GM19324 (cell line): ENCODE data around the gene DNAJC3.
"Not testable (repeated sequence)": the region's sequence is repeated elsewhere in the genome, so short reads cannot be mapped to it uniquely, and the experiment has no call there.

Experiments
- ATAC-seq: cut with Tn5 transposase; IDR thresholded peaks from one replicate; pipeline ENCODE4 v1.9.1; 2021; ENCODE audit warnings: mild to moderate bottlenecking, moderate library complexity; ENCODE audit not compliant: unreplicated experiment, low FRiP score

Gene DNAJC3

GRCh38 chr13:95713651-95714050 lies 36.7 kb downstream of the DNAJC3 start:
- ATAC-seq, result no peak

- no peak for ATAC-seq
These were observed 37.3 kb downstream of the DNAJC3 start for GRCh38 chr13:95714142-95714832.

- ATAC-seq, result no peak
These were observed 39.3 kb downstream of the DNAJC3 start for GRCh38 chr13:95716231-95716630.

- ATAC-seq, result no peak
These were observed 45.3 kb downstream of the DNAJC3 start for GRCh38 chr13:95722241-95722640.

GRCh38 chr13:95723438-95723837 lies 46.5 kb downstream of the DNAJC3 start:
- no peak for ATAC-seq

GRCh38 chr13:95724252-95724651 lies 47.3 kb downstream of the DNAJC3 start:
- no peak for ATAC-seq

- ATAC-seq, result no peak
These were observed 49.9 kb downstream of the DNAJC3 start for GRCh38 chr13:95726876-95727275.

- ATAC-seq, result no peak
These were observed 52.0 kb downstream of the DNAJC3 start for GRCh38 chr13:95728957-95729356.

GRCh38 chr13:95734124-95734523 lies 57.2 kb downstream of the DNAJC3 start:
- no peak for ATAC-seq

- not testable (repeated sequence) for ATAC-seq
These were observed 63.4 kb downstream of the DNAJC3 start for GRCh38 chr13:95740071-95740978.

GRCh38 chr13:95740979-95741320 lies 64.0 kb downstream of the DNAJC3 start:
- no peak for ATAC-seq

- no peak for ATAC-seq
These were observed 64.9 kb downstream of the DNAJC3 start for GRCh38 chr13:95741584-95742563.

GRCh38 chr13:95743192-95743591 lies 66.3 kb downstream of the DNAJC3 start:
- ATAC-seq, result no peak

GRCh38 chr13:95745289-95745688 lies 68.3 kb downstream of the DNAJC3 start:
- no peak for ATAC-seq

- no peak for ATAC-seq
These were observed 68.8 kb downstream of the DNAJC3 start for GRCh38 chr13:95745752-95746151.

GRCh38 chr13:95749545-95749944 lies 72.6 kb downstream of the DNAJC3 start:
- ATAC-seq, result no peak

- no peak for ATAC-seq
These were observed 75.7 kb downstream of the DNAJC3 start for GRCh38 chr13:95752677-95753076.

- ATAC-seq, result no peak
These were observed 77.1 kb downstream of the DNAJC3 start for GRCh38 chr13:95754069-95754468.

GRCh38 chr13:95756072-95756471 lies 79.1 kb downstream of the DNAJC3 start:
- no peak for ATAC-seq

GRCh38 chr13:95762626-95763025 lies 85.7 kb downstream of the DNAJC3 start:
- not testable (repeated sequence) for ATAC-seq

GRCh38 chr13:95763601-95764000 lies 86.7 kb downstream of the DNAJC3 start:
- ATAC-seq, result no peak
